Neural progenitor cell (in vitro differentiated cells): ENCODE data around the gene ATF2.

Source experiments
- EZH2 ChIP-seq: fragments of 200-600 bp; sonication (generic); IDR thresholded peaks from 2 replicates; pipeline ENCODE4 v1.6.1; 2017; ENCODE audit warnings: antibody characterized with exemption, mild to moderate bottlenecking, moderate library complexity
- EZH2phosphoT487 ChIP-seq: fragments of 200-600 bp; sonication (generic); IDR thresholded peaks from 2 replicates; pipeline ENCODE4 v1.6.1; 2017; ENCODE audit warnings: antibody characterized with exemption
- TF ChIP-seq, protein P1 (sequence below): fragments of 200-600 bp; sonication (generic); IDR thresholded peaks from 2 replicates; pipeline ENCODE4 v1.5.1; 2017; ENCODE audit warnings: antibody characterized with exemption, mild to moderate bottlenecking

DNA sequence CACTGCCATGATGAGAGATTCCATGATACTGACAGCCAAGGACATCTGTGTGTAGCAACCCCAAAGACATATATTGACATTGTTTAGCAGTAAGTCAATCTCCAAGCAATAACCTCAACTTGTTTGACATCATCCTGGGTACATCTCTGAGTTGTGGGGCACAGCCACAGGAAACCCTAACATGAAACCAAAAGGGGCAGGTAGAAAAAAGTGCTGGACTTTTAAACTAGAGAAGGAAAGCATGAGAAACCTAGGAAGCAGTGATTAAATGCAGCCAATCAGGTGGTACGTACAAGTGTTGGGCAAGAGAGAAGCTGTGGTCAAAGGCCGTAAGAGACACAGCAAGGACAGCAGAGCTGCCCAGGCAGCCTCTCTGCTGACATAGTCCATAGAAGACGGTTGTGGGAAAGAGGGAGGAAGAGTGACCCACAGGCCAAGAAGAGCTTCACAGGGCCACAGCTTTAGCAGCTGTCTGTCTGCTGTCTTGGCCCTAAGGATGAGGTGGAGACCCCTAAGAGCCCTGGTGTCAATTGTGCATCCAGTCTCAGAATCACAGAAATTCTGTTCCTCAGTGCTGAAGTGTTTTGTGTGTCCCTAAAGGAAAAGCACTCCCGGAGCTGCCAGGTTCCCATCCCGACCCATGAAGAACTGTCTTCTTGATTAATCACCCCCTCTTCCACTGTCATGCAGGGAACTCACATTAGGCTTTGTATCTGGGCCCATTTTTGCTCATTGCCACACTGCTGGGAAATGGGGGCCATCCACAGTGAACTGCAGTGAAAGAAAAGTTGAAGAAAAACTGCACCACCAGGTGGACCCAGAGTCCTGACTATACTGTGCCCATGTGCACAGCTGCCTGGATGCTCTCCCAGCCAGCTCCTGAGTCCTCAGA is 137.4 kb downstream of the ATF2 start:
- TF ChIP-seq, protein P1, sequence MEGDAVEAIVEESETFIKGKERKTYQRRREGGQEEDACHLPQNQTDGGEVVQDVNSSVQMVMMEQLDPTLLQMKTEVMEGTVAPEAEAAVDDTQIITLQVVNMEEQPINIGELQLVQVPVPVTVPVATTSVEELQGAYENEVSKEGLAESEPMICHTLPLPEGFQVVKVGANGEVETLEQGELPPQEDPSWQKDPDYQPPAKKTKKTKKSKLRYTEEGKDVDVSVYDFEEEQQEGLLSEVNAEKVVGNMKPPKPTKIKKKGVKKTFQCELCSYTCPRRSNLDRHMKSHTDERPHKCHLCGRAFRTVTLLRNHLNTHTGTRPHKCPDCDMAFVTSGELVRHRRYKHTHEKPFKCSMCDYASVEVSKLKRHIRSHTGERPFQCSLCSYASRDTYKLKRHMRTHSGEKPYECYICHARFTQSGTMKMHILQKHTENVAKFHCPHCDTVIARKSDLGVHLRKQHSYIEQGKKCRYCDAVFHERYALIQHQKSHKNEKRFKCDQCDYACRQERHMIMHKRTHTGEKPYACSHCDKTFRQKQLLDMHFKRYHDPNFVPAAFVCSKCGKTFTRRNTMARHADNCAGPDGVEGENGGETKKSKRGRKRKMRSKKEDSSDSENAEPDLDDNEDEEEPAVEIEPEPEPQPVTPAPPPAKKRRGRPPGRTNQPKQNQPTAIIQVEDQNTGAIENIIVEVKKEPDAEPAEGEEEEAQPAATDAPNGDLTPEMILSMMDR, result peak; percentile 56
- TF ChIP-seq EZH2, result no peak
- TF ChIP-seq EZH2phosphoT487, result no peak
